Esophagus squamous epithelium (tissue), 5 donors: Measurements from ENCODE around the gene PTPRN2. TPM values are rescaled to one million over a fixed set of nuclear protein-coding genes. Genes with fewer than 3 reads are reported as not detected.

Source experiments
- DNase-seq: peaks from one replicate; lab custom pipeline; 2025; lab: John Stamatoyannopoulos, UW
- H3K27ac ChIP-seq, 4 donors: fragments of 200-600 bp; sonication (generic); one replicate each; pipeline ENCODE4 v1.5.1; 2016 to 2019; ENCODE audit warnings: mild to moderate bottlenecking in 1 of 4
- H3K27me3 ChIP-seq, 4 donors: fragments of 200-600 bp; sonication (generic); 1 replicate in 3 of 4; 2 replicates in 1 of 4; pipeline versions ENCODE4 v1.5.1 to v1.6.0; 2017 to 2021; ENCODE audit warnings: antibody characterized with exemption in 1 of 4
- H3K36me3 ChIP-seq, 3 donors: fragments of 200-600 bp; sonication (generic); one replicate each; pipeline ENCODE4 v1.5.1; 2016 to 2019
- H3K4me1 ChIP-seq, 3 donors: fragments of 200-600 bp; sonication (generic); one replicate each; pipeline ENCODE4 v1.5.1; 2017 to 2019
- H3K4me3 ChIP-seq, 4 donors: fragments of 200-600 bp; sonication (generic); 1 replicate in 3 of 4; 2 replicates in 1 of 4; pipeline ENCODE4 v1.5.1; 2016 to 2019; ENCODE audit warnings: mild to moderate bottlenecking in 2 of 4, moderate library complexity in 1 of 4
- H3K9me3 ChIP-seq, 3 donors: fragments of 200-600 bp; sonication (generic); one replicate each; pipeline ENCODE4 v1.5.1; 2016 to 2019
- CTCF ChIP-seq, 6 experiments: fragments of 450-650 bp in 4 of 6; fragments of 200-600 bp in 2 of 6; sonication (generic) in 2 of 6; IDR thresholded peaks; one replicate each; pipeline ENCODE4 v1.5.1; 2016 to 2019; ENCODE audit warnings: antibody characterized with exemption in 6 of 6, mild to moderate bottlenecking in 4 of 6, moderate library complexity in 4 of 6
- POLR2A ChIP-seq, 4 donors: fragments of 450-650 bp; IDR thresholded peaks; one replicate each; pipeline ENCODE4 v1.6.1; 2017; ENCODE audit warnings: antibody characterized with exemption in 4 of 4, mild to moderate bottlenecking in 4 of 4, moderate library complexity in 3 of 4
- WGBS, 2 donors: methylation state at CpG; one replicate each; pipeline ENCODE4 v1.1.5; 2018; 5-methylcytosine and 5-hydroxymethylcytosine counted together
- intact Hi-C: fragments of 100-400 bp; cut with DNase I; formaldehyde crosslinking; loops from one replicate; pipeline ENCODE4 v1.15.0; 2022
- total RNA-seq, 4 donors: library from RNA; depleted of rRNA; stranded (reverse); fragments of >200 nt; gene quantifications; one replicate each; pipeline ENCODE4 v1.1.0, GENCODE V29; 2016
- donor health status: DM: yes; HTN: yes; CAD: no.

PTPRN2 gene
- total RNA-seq, 4 donors from 2014 or later, result 0.38 to 2.7 (median 1.0) TPM

GRCh38 chr7:158302274-158303070 is 285.2 kb downstream of the PTPRN2 start:
- intact Hi-C loops, result no loop called here
- no peak for DNase-seq
- no peaks in the 10 kb centered on the region for H3K27me3 ChIP-seq

GRCh38 chr7:158301207-158301606 is 286.4 kb downstream of the PTPRN2 start:
- 39 to 63% methylated on average over 10 of the region's 10 CpGs for WGBS, 2 donors
- Histone ChIP-seq H3K9me3 (no peaks in the 10 kb centered on the region), H3K27ac (no peak overlapping the region), H3K4me3 (no peak overlapping the region), H3K36me3 (no peaks in the 10 kb centered on the region), H3K27me3 (no peaks in the 10 kb centered on the region), H3K4me1 (peaks cover 0 to 5% (median 0%) of the 10 kb centered on the region in 3 donors)
- DNase-seq, result no peak
- intact Hi-C loops, result no loop called here
- no peak for TF ChIP-seq POLR2A (IDR thresholded peaks at IDR 0.05)

More at GRCh38 chr7:158302274-158303070, 285.2 kb downstream of the PTPRN2 start:
- Histone ChIP-seq H3K27ac (no peak overlapping the region), H3K4me1 (peaks cover 0 to 5% (median 0%) of the 10 kb centered on the region in 3 donors), H3K9me3 (peaks cover 0 to 7% (median 3%) of the 10 kb centered on the region in 3 donors), H3K4me3 (no peak overlapping the region), H3K36me3 (no peaks in the 10 kb centered on the region)
- WGBS, 2 donors, result 76 to 84% methylated on average over 8 to 14 of the region's 14 CpGs
- TF ChIP-seq CTCF (IDR thresholded peaks at IDR 0.05), result no peak
- no peak for TF ChIP-seq POLR2A (IDR thresholded peaks at IDR 0.05)

GRCh38 chr7:158300427-158300826 is 287.2 kb downstream of the PTPRN2 start:
- TF ChIP-seq POLR2A (IDR thresholded peaks at IDR 0.05) (no peak), CTCF (IDR thresholded peaks at IDR 0.05) (no peak)
- H3K9me3 ChIP-seq, result no peaks in the 10 kb centered on the region
- no peaks in the 10 kb centered on the region for H3K36me3 ChIP-seq
- H3K27me3 ChIP-seq, result no peaks in the 10 kb centered on the region
- 66% methylated on average over 4 of the region's 16 CpGs; no CpG with 5 or more reads in 1 of the 2 donors for WGBS, 2 donors
- peaks cover 0 to 5% (median 0%) of the 10 kb centered on the region in 3 donors for H3K4me1 ChIP-seq
- DNase-seq, result no peak
- no peak overlapping the region for H3K27ac ChIP-seq
- H3K4me3 ChIP-seq, result no peak overlapping the region
- intact Hi-C loops, result no loop called here

GRCh38 chr7:158299607-158300006 is 288.0 kb downstream of the PTPRN2 start:
- Histone ChIP-seq H3K36me3 (no peaks in the 10 kb centered on the region), H3K27me3 (no peaks in the 10 kb centered on the region), H3K27ac (no peak overlapping the region), H3K9me3 (no peaks in the 10 kb centered on the region), H3K4me1 (peaks cover 0 to 5% (median 0%) of the 10 kb centered on the region in 3 donors), H3K4me3 (no peak overlapping the region)
- WGBS, 2 donors, result 58 to 79% methylated on average over 3 to 4 of the region's 4 CpGs
- no peak for TF ChIP-seq CTCF (IDR thresholded peaks at IDR 0.05)
- intact Hi-C loops, result no loop called here
- no peak for DNase-seq

- H3K27me3 ChIP-seq, result no peaks in the 10 kb centered on the region
- H3K36me3 ChIP-seq, result no peaks in the 10 kb centered on the region
- intact Hi-C loops, result no loop called here
- H3K27ac ChIP-seq, result no peak overlapping the region
- TF ChIP-seq CTCF (IDR thresholded peaks at IDR 0.05) (no peak), POLR2A (IDR thresholded peaks at IDR 0.05) (no peak)
- H3K9me3 ChIP-seq, result no peaks in the 10 kb centered on the region
- 93% methylated on average over 4 to 5 of the region's 7 CpGs for WGBS, 2 donors
- H3K4me1 ChIP-seq, result peaks cover 0 to 5% (median 0%) of the 10 kb centered on the region in 3 donors
- no peak for DNase-seq
- H3K4me3 ChIP-seq, result no peak overlapping the region
Observed at GRCh38 chr7:158296798-158297104, 290.9 kb downstream of the PTPRN2 start.
